GM19397 (cell line): Measurements from ENCODE around the gene HES1.
"Not testable (repeated sequence)": the region's sequence is repeated elsewhere in the genome, so short reads cannot be mapped to it uniquely, and the experiment has no call there.

Experiments
- ATAC-seq: cut with Tn5 transposase; IDR thresholded peaks from one replicate; pipeline ENCODE4 v1.9.1; 2021; ENCODE audit warnings: mild to moderate bottlenecking, moderate library complexity; ENCODE audit not compliant: unreplicated experiment

The HES1 gene

GRCh38 chr3:194124193-194124592 lies 11.8 kb upstream of the HES1 start:
- ATAC-seq, result no peak

- no peak for ATAC-seq
Observed at GRCh38 chr3:194125442-194125841, 10.5 kb upstream of the HES1 start.

- no peak for ATAC-seq
Observed at GRCh38 chr3:194126790-194127189, 9.2 kb upstream of the HES1 start.

GRCh38 chr3:194128202-194128918 lies 7.6 kb upstream of the HES1 start:
- no peak for ATAC-seq

GRCh38 chr3:194128919-194129295 lies 7.0 kb upstream of the HES1 start:
- not testable (repeated sequence) for ATAC-seq

- no peak for ATAC-seq
Observed at GRCh38 chr3:194129581-194130133, 6.3 kb upstream of the HES1 start.

- ATAC-seq, result no peak
Observed at GRCh38 chr3:194130188-194130587, 5.8 kb upstream of the HES1 start.

GRCh38 chr3:194130807-194131589 lies 5.0 kb upstream of the HES1 start:
- peak; percentile 51 for ATAC-seq

GRCh38 chr3:194132465-194133286 lies 3.3 kb upstream of the HES1 start:
- no peak for ATAC-seq

GRCh38 chr3:194133661-194134230 lies 2.2 kb upstream of the HES1 start:
- no peak for ATAC-seq

- ATAC-seq, result peak; percentile 16
Observed at GRCh38 chr3:194134231-194134756, 1.7 kb upstream of the HES1 start.

- peak; percentile 41 for ATAC-seq
Observed at GRCh38 chr3:194134757-194135515, 1.0 kb upstream of the HES1 start.

GRCh38 chr3:194135516-194135805 lies 487 bp upstream of the HES1 start:
- no peak for ATAC-seq

- ATAC-seq, result no peak
Observed at GRCh38 chr3:194136519-194137007, 615 bp downstream of the HES1 start.

- no peak for ATAC-seq
Observed at GRCh38 chr3:194137008-194137505, 1.1 kb downstream of the HES1 start.

- ATAC-seq, result peak; percentile 37
Observed at GRCh38 chr3:194137506-194138474, 1.8 kb downstream of the HES1 start.

- no peak for ATAC-seq
Observed at GRCh38 chr3:194138732-194139070, 2.8 kb downstream of the HES1 start.

GRCh38 chr3:194139071-194139813 lies 3.3 kb downstream of the HES1 start:
- no peak for ATAC-seq
